Fibroblast of gingiva (primary cell): Measurements from ENCODE around the gene SLC39A13.

Experiments used
- DNase-seq: peaks from one replicate; pipeline ENCODE4 v3.0.0-alpha.2; 2011; ENCODE audit warnings: low read depth

SLC39A13 gene

DNA sequence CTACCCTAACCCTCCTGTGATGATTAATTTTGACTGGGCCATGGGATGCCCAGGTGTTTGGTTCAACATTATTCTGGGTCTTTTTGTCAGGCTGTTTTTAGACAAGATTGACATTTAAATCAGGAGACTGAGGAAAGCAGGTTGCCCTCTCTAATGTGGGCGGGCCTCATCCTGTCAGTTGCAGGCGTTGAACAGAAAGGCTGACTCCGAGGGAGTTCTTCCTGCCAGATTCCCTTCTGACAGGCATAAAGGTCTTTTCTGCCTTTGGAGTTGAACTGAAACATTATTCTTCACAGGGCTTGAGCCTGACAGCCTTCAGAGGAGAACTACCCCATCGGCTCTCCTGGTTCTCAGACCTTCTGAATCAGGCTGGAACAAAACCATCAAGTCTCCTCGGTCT lies 22.1 kb downstream of the SLC39A13 start:
- DNase-seq = no peak

GRCh38 chr11:47431356-47432083 lies 23.1 kb downstream of the SLC39A13 start:
- DNase-seq = no peak

- no peak for DNase-seq
These were observed 24.8 kb downstream of the SLC39A13 start for GRCh38 chr11:47433157-47433556.

- DNase-seq = peak; percentile 88
These were observed 25.8 kb downstream of the SLC39A13 start for GRCh38 chr11:47434011-47434786.

GRCh38 chr11:47435687-47436086 lies 27.3 kb downstream of the SLC39A13 start:
- DNase-seq = no peak

GRCh38 chr11:47436726-47437125 lies 28.3 kb downstream of the SLC39A13 start:
- DNase-seq = no peak

- no peak for DNase-seq
These were observed 28.9 kb downstream of the SLC39A13 start for GRCh38 chr11:47437218-47437745.

DNA sequence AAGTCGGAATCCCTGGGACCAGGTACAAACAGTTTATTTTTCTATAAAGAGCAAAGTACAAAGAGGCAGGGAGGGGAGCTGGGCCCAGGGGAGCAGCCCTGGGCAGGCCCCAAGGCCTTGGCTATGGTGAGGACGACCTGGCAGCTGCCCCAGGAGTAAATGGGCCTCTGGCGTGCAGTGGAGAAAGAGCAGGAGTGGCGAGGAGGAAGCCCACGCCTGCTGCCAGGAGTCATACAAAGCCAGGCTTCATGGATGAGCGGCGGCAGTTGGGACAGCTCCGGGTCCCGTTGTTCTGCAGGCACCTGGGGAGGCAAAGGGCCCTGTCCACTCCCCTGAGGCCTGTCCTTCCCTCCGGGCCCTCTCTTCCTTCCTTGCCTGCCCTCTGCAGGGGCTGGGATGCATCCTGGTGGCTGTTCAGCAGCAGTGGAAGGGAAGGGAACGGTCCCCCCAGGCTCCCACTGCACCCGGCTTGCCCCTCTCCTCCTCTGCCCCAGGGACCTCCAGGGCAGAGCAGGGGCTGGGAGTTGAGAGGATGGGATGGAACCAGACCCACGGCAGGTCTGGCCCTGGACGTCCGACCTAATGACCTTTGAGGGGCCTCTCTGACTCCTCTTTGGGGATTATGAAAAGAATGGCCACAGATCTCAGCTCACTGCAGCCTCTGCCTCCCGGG lies 29.5 kb downstream of the SLC39A13 start:
- DNase-seq = peak; percentile 31

DNA sequence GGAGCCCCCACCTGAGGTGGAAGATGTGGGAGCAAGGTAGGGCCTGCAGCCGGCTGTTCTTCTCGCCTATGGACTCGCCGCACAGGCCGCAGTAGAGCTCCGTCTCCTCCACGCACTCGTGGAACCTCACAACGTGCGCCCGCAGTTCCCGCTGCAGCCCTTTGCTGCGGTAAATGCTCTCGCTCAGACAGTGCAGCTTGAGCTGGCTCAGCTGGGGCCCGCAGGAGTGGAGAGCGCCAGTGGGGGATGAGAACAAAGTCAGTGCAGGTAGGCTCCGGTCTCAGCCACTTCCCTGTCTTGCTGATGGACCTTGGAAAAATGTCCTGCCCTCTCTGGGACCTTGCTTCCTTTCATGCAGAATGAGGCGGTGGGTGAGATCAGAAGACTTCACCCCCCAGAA lies 30.3 kb downstream of the SLC39A13 start:
- no peak for DNase-seq

- no peak for DNase-seq
These were observed 31.7 kb downstream of the SLC39A13 start for GRCh38 chr11:47440054-47440476.

- DNase-seq = no peak
These were observed 33.0 kb downstream of the SLC39A13 start for GRCh38 chr11:47441421-47441820.

DNA sequence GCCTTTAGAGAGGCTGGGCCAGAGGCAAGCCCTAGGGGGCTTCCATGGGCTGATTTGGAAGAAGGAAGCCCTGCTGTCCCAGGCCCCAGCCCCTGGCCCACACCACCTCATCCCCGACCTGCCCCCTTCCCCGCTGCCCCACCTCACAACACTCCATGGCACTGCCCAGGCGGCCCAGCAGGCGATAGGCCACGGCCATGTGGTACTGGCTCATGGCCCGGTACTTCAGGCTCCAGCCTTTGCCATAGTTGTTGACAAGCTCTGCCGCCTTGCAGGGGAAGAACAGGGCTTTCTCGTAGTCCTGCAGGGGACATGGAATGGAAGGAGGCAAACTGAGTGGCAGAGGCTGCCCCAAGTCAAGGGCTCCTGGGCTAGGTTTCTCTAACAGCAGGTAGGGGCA lies 34.1 kb downstream of the SLC39A13 start:
- DNase-seq = no peak

- DNase-seq = no peak
These were observed 34.8 kb downstream of the SLC39A13 start for GRCh38 chr11:47443028-47443700.

DNA sequence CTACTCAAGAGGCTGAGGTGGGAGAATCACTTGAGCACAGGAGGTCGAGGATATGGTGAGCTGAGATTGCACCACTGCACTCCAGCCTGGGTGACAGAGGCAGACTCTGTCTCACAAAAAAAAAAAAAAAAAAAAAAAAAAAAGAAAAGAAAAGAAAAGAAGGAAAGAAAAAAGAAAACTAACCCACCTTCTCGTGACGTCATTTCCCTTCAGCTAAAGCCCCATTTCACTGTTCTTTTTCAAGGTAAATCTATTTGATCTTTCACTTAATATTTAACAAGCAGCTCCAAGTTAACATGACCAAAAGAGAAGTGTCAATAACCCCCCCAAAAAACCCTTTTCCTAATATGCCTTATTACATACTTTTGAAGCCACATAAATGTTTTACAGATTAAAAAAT lies 35.4 kb downstream of the SLC39A13 start:
- DNase-seq = no peak

- DNase-seq = no peak
These were observed 37.5 kb downstream of the SLC39A13 start for GRCh38 chr11:47445840-47446239.

DNA sequence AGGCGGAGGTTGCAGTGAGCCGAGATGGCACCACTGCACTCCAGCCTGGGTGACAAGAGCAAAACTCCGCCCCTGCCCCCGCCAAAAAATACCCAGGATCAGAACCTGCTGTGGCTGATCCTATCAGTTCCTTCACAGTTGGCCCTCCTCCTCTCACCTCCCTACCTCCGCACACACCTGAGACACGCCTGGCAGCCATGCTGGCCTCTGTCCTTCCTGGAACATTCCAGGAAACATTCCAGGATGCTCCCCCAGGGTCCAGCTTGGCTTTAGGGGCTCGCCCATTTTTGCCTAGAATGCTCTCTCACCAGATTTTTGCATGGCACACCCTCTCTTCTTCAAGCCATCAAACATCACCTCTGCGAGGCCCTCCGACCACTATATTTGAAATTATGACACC lies 38.4 kb downstream of the SLC39A13 start:
- DNase-seq = no peak

DNA sequence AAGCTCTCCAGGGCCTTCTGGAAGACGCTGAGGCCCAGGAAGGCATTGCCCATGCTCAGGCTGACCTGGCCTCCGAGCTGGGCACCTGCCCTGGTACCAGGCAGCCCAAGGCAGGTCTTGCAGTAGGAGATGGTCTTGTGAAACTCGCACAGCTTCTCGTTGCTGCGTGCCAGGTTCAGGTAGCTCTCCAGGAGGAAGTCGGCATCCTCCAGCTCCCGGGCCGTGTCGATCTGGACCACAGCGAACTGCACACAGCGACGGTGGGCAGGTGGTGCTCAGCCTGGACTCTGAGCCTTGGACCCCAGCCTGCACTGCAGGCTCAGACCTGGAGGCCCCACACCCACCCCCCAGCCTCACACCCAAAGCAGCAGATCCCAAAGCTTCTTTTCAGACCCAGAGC lies 39.5 kb downstream of the SLC39A13 start:
- DNase-seq = no peak

DNA sequence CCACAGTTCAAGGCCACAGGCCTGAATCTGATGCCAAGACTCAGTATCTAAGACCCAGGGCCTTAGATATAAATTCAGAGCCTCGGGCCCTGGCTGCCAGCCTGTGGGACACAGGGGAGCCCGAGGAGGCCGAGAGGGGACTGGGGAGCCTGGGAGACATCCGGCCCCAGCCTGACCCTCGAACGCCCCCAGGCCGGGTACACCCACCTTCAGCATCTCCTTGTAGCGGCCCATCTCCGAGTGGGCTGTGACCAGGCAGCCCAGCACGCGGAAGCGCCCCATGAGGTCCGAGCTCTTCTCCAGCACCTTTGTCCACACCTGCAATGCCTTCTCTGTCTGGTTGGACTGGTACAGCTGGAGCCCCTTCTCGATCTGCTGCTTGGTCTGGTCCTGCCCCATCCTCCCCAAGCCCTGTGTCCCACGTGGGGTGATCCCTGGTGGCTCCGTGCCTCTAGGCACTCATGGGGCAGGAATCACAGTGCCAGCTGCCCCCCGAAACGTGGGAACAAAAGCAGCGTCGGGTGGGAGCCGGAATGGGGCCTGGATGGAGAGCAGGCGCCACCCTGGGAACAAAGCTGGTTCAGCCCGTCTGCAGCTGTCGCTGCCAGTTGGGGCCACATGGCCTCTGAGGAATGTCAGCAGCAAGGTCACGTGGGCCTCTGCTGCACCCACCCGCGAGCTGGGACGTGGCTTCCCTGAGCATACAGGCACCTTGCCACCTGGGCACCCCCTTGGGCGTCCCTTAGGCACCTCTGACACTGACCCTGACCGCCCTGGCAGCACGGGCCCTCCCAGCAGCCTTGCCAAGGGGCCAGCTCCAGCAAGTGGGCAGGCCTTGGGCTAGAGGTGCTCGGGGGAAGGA lies 40.4 kb downstream of the SLC39A13 start, which contains the start of gene RAPSN:
Gene RAPSN (minus strand): TSS at position 571 of the 862 bp plus-strand sequence. CDS start 172 bp downstream, at position 399.
- no peak for DNase-seq

- DNase-seq = no peak
These were observed 41.2 kb downstream of the SLC39A13 start for GRCh38 chr11:47449541-47449940.

- DNase-seq = no peak
These were observed 43.0 kb downstream of the SLC39A13 start for GRCh38 chr11:47451436-47451835.

DNA sequence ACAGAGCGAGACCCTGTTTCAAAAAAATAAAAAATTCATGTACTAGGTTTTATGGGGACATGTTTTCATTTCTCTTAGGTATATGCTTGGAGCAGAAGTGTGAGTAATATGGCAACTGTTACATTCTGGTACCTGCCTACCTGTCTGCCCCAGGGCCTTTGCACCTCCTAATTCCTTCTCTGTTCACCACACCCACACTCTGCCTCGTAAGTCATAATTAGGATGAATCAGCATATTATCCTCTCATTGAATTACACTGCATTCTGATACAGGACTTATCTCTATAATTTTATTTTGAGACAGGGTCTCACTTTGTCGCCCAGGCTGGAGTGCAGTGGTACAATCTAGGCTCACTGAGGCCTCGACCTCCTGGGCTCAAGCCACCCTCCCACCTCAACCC lies 43.6 kb downstream of the SLC39A13 start:
- no peak for DNase-seq
